Natural killer cell (primary cell): ENCODE data around the gene PITPNC1. TPM values are rescaled to one million over a fixed set of nuclear protein-coding genes. Genes with fewer than 3 reads are reported as not detected.

Experiments used
- ATAC-seq, 3 donors: fragments of 150-1000 bp in 2 of 3; fragments of 200-7000 bp in 1 of 3; cut with Tn5 transposase; 1 replicate in 1 of 3; 2 replicates in 2 of 3; pipeline ENCODE4 v1.10.0; 2021; ENCODE audit warnings: mild to moderate bottlenecking in 2 of 3, moderate library complexity in 2 of 3
- DNase-seq, 2 donors: peaks; one replicate each; pipeline versions ENCODE4 v3.0.0 to v3.0.0-alpha.2; 2013 to 2021; ENCODE audit warnings: mixed read lengths in 1 of 2
- H3K27ac ChIP-seq: one replicate; pipeline ENCODE4 v1.5.1; 2013; ENCODE audit warnings: mild to moderate bottlenecking, low read length
- H3K27me3 ChIP-seq: one replicate; pipeline ENCODE4 v1.6.1; 2013; ENCODE audit warnings: low read length; ENCODE audit not compliant: control insufficient read depth, insufficient read depth
- H3K36me3 ChIP-seq: one replicate; pipeline ENCODE4 v1.6.1; 2013; ENCODE audit warnings: low read length; ENCODE audit not compliant: control insufficient read depth, insufficient read depth
- H3K4me1 ChIP-seq: one replicate; pipeline ENCODE4 v1.6.1; 2013; ENCODE audit warnings: low read length; ENCODE audit not compliant: control insufficient read depth, insufficient read depth
- H3K4me3 ChIP-seq: one replicate; pipeline ENCODE4 v1.5.1; 2013; ENCODE audit warnings: low read length
- H3K9me3 ChIP-seq: one replicate; pipeline ENCODE4 v1.6.1; 2013; ENCODE audit warnings: low read length; ENCODE audit not compliant: control insufficient read depth, insufficient read depth
- H3K27ac Mint-ChIP-seq, 2 donors: one replicate each; pipeline ENCODE4 v1.8.0; 2022; ENCODE audit warnings: mild to moderate bottlenecking in 2 of 2, mixed read lengths in 2 of 2, moderate library complexity in 1 of 2
- H3K27me3 Mint-ChIP-seq, 2 donors: one replicate each; pipeline ENCODE4 v1.8.0; 2022; ENCODE audit warnings: low read depth in 2 of 2, mixed read lengths in 2 of 2
- H3K36me3 Mint-ChIP-seq: one replicate; pipeline ENCODE4 v1.8.0; 2022; ENCODE audit warnings: mixed read lengths
- H3K4me1 Mint-ChIP-seq, 2 donors: one replicate each; pipeline ENCODE4 v1.8.0; 2022; ENCODE audit warnings: mixed read lengths in 2 of 2
- H3K4me3 Mint-ChIP-seq: one replicate; pipeline ENCODE4 v1.8.0; 2022; ENCODE audit warnings: mild to moderate bottlenecking, moderate library complexity, mixed read lengths
- H3K9me3 Mint-ChIP-seq, 2 donors: one replicate each; pipeline ENCODE4 v1.8.0; 2022; ENCODE audit warnings: mixed read lengths in 2 of 2
- WGBS: methylation state at CpG from one replicate; pipeline ENCODE4 v1.1.7; 2013; ENCODE audit warnings: missing lambda C conversion rate; ENCODE audit not compliant: insufficient coverage; 5-methylcytosine and 5-hydroxymethylcytosine counted together
- intact Hi-C: fragments of 100-400 bp; cut with micrococcal nuclease; formaldehyde crosslinking; loops from one replicate; pipeline ENCODE4 v1.14.2; 2022
- total RNA-seq, 4 donors: library from RNA; stranded (reverse); fragments of 120-200 nt in 1 of 4; gene quantifications; one replicate each; pipeline versions ENCODE4 v1.2.3 to v1.2.4, GENCODE V29; 2013 to 2022
- TF ChIP-seq, protein P1 (sequence below): fragments of 200-600 bp; IDR thresholded peaks from one replicate; pipeline ENCODE4 v1.8.0; 2022; ENCODE audit warnings: antibody characterized with exemption

PITPNC1 gene
- total RNA-seq, 3 donors from 2014 or later (not counting 1 experiment from before 2014, with no cell fraction given): 150 to 185 (median 169) TPM

DNA sequence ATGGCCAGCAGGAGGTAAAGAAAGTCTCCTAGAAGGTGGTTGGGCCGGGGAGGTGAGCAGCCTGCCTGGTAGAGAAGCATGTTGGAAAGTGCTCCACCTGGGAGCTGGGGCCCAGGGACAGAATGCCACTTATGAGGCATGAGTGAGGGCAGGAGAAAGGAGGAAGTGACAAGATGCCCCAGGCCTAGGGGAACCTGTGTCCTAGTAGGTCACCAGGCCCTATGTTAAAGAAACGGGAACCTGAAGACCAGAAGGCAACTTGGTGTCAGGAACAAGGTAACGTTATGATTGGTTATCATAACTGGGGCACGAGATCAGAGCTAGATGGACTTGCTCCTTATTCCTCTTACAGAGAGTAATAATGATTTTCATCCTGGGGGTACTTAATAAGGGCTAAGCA lies 34.3 kb downstream of the PITPNC1 start:
- Histone ChIP-seq H3K27ac (no peak overlapping the region), H3K4me3 (no peak overlapping the region), H3K9me3 (no peaks in the 10 kb centered on the region), H3K4me1 (peaks cover 30% of the 10 kb centered on the region), H3K36me3 (no peaks in the 10 kb centered on the region), H3K27me3 (no peaks in the 10 kb centered on the region)
- no peak for DNase-seq
- no peak for ATAC-seq
- H3K27ac Mint-ChIP-seq: peak overlapping the region; percentile 82 to 86
- no peaks in the 10 kb centered on the region for H3K9me3 Mint-ChIP-seq
- H3K4me1 Mint-ChIP-seq: peaks cover 62 to 65% of the 10 kb centered on the region in 2 donors
- 83% methylated on average over 4 of the region's 4 CpGs for WGBS
- intact Hi-C loops: no loop called here
- no peak overlapping the region for H3K4me3 Mint-ChIP-seq
- H3K36me3 Mint-ChIP-seq: no peaks in the 10 kb centered on the region
- TF ChIP-seq, protein P1, sequence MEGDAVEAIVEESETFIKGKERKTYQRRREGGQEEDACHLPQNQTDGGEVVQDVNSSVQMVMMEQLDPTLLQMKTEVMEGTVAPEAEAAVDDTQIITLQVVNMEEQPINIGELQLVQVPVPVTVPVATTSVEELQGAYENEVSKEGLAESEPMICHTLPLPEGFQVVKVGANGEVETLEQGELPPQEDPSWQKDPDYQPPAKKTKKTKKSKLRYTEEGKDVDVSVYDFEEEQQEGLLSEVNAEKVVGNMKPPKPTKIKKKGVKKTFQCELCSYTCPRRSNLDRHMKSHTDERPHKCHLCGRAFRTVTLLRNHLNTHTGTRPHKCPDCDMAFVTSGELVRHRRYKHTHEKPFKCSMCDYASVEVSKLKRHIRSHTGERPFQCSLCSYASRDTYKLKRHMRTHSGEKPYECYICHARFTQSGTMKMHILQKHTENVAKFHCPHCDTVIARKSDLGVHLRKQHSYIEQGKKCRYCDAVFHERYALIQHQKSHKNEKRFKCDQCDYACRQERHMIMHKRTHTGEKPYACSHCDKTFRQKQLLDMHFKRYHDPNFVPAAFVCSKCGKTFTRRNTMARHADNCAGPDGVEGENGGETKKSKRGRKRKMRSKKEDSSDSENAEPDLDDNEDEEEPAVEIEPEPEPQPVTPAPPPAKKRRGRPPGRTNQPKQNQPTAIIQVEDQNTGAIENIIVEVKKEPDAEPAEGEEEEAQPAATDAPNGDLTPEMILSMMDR: no peak
- H3K27me3 Mint-ChIP-seq: no peaks in the 10 kb centered on the region

DNA sequence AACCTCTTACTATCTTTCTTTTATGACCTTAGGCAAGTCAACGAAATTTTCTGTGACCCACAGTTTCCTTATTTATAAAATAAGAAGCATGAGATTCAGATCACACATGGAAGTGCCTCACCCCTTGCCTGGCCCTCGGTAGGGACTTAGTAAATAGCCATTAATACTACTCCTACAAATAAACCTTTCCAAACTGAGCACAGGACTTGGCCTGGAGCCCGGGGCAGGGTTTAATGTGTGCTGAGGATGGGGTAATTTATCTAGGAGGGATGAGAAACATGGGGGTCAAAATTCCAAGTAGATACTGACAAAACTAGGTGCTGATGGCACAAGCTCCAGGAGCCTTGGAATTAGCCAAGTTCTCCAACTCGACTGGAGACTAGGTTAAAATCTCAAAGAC lies 35.0 kb downstream of the PITPNC1 start:
- Mint-ChIP-seq H3K4me3 (peak overlapping the region; percentile 9), H3K9me3 (no peaks in the 10 kb centered on the region), H3K4me1 (peaks cover 57 to 60% of the 10 kb centered on the region in 2 donors), H3K27me3 (no peaks in the 10 kb centered on the region), H3K36me3 (no peaks in the 10 kb centered on the region), H3K27ac (peak overlapping the region; percentile 82 to 86)
- Histone ChIP-seq H3K36me3 (no peaks in the 10 kb centered on the region), H3K27me3 (no peaks in the 10 kb centered on the region), H3K9me3 (no peaks in the 10 kb centered on the region), H3K4me1 (peaks cover 24% of the 10 kb centered on the region), H3K4me3 (no peak overlapping the region), H3K27ac (peak overlapping the region; percentile 11)
- TF ChIP-seq, protein P1: no peak
- no peak for ATAC-seq
- no peak for DNase-seq
- intact Hi-C loops: no loop called here
- 91% methylated on average over 2 of the region's 4 CpGs for WGBS

DNA sequence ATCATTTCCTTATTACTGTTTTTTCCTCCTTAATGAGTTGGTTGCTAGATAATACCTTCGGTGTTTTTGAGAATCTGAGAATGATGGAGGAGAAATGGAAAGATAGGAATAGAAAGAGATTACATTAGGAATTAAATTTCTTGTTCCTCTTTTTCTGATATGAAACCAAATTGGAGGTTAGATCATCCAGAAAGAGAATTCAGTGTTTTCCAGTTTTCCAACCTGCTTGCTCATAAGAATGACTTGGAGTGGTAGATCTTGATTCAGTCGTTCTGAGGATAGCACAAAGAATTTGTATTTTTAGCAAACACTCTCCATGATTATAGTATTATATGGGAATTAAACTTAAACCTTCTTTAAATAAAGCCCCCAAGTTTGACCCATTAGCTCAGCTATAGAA lies 35.9 kb downstream of the PITPNC1 start:
- no peaks in the 10 kb centered on the region for H3K27me3 Mint-ChIP-seq
- no peak overlapping the region for H3K27ac ChIP-seq
- H3K36me3 ChIP-seq: no peaks in the 10 kb centered on the region
- DNase-seq: no peak
- H3K4me1 Mint-ChIP-seq: peaks cover 54 to 64% of the 10 kb centered on the region in 2 donors
- H3K27ac Mint-ChIP-seq: peak overlapping the region; percentile 82 to 86
- H3K4me3 Mint-ChIP-seq: no peak overlapping the region
- H3K27me3 ChIP-seq: no peaks in the 10 kb centered on the region
- no peak for ATAC-seq
- peaks cover 15% of the 10 kb centered on the region for H3K4me1 ChIP-seq
- WGBS: no CpG with 5 or more reads among the region's 2 CpGs
- H3K36me3 Mint-ChIP-seq: no peaks in the 10 kb centered on the region
- H3K9me3 ChIP-seq: no peaks in the 10 kb centered on the region
- no peaks in the 10 kb centered on the region for H3K9me3 Mint-ChIP-seq
- H3K4me3 ChIP-seq: no peak overlapping the region
- intact Hi-C loops: no loop called here
- TF ChIP-seq, protein P1: no peak

DNA sequence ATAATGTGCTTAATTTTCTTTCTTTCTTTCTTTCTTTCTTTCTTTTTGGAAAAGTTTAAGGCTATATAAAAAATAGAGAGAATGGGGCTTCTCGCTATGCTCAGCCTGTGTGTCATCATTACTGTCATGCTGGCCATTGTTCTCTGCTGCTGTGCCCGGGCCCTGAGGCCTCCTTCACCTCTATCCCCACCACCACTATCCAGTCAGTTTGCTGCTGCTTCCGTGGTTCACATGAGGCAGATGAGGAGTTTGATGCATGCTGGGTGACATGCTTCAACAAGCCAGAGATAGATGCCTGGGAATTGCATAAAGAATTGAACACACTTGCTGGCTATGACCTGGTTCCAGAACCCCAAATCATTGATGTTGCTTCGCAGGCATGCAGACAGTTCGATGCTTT lies 36.3 kb downstream of the PITPNC1 start:
- Mint-ChIP-seq H3K27me3 (no peaks in the 10 kb centered on the region), H3K9me3 (no peaks in the 10 kb centered on the region), H3K4me1 (peaks cover 54 to 67% of the 10 kb centered on the region in 2 donors), H3K36me3 (no peaks in the 10 kb centered on the region), H3K4me3 (no peak overlapping the region), H3K27ac (peak overlapping the region; percentile 82 to 86)
- no peak overlapping the region for H3K4me3 ChIP-seq
- peaks cover 11% of the 10 kb centered on the region for H3K4me1 ChIP-seq
- ATAC-seq: no peak
- whole genome bisulfite sequencing: 90% methylated on average over 3 of the region's 5 CpGs
- no peaks in the 10 kb centered on the region for H3K27me3 ChIP-seq
- intact Hi-C loops: no loop called here
- no peaks in the 10 kb centered on the region for H3K36me3 ChIP-seq
- TF ChIP-seq, protein P1: no peak
- no peak for DNase-seq
- no peaks in the 10 kb centered on the region for H3K9me3 ChIP-seq
- H3K27ac ChIP-seq: no peak overlapping the region
